H1 (cell line): ENCODE measurements around the gene C16orf90. TPM values are rescaled to one million over a fixed set of nuclear protein-coding genes. Genes with fewer than 3 reads are reported as not detected.

ENCODE experiments used
- CTCF ChIA-PET: fragments of 300-600 bp; sonication (Branson Sonifier 250); formaldehyde crosslinking; loops from one replicate; lab custom pipeline; 2021; ENCODE audit not compliant: partially characterized antibody; lab: Charles Lee
- POLR2A ChIA-PET: fragments of 300-600 bp; sonication (Branson Sonifier 250); formaldehyde crosslinking; loops from one replicate; lab custom pipeline; 2021; ENCODE audit warnings: inconsistent platforms; ENCODE audit not compliant: partially characterized antibody; lab: Charles Lee
- DNase-seq, 2 experiments: peaks; one replicate each; pipeline versions ENCODE4 v3.0.0 to v3.0.0-alpha.2; 2010 to 2022; ENCODE audit warnings: low spot score in 2 of 2, low read depth in 1 of 2, mixed read lengths in 1 of 2
- FAIRE-seq: peaks from 2 replicates; lab custom pipeline; 2011; peaks lifted over from hg19 to GRCh38; lab: Jason Lieb, UNC
- H2AFZ ChIP-seq: 2 replicates; pipeline ENCODE4 v1.8.1; 2012; ENCODE audit warnings: low read length, inconsistent platforms
- H2AK5ac ChIP-seq: 2 replicates; pipeline ENCODE4 v1.6.1; 2013; ENCODE audit warnings: low read depth, low read length
- H2BK120ac ChIP-seq: replicated peaks from 2 replicates; pipeline ENCODE3; 2013; ENCODE audit warnings: low read depth, low read length, inconsistent platforms
- H2BK12ac ChIP-seq: 2 replicates; pipeline ENCODE4 v1.6.1; 2013; ENCODE audit warnings: low read depth, low read length
- H2BK15ac ChIP-seq: 2 replicates; pipeline ENCODE4 v1.6.1; 2013; ENCODE audit warnings: low read length
- H2BK20ac ChIP-seq: 2 replicates; pipeline ENCODE4 v1.6.1; 2013; ENCODE audit warnings: low read length
- H2BK5ac ChIP-seq: 2 replicates; pipeline ENCODE4 v1.6.1; 2013; ENCODE audit warnings: low read depth, low read length
- H3K14ac ChIP-seq: 2 replicates; pipeline ENCODE4 v1.6.1; 2013; ENCODE audit warnings: inconsistent platforms; ENCODE audit not compliant: insufficient read length
- H3K18ac ChIP-seq: 2 replicates; pipeline ENCODE4 v1.6.1; 2013; ENCODE audit warnings: low read length; ENCODE audit errors: extremely low read depth
- H3K23ac ChIP-seq: 2 replicates; pipeline ENCODE4 v1.6.1; 2013; ENCODE audit warnings: inconsistent platforms; ENCODE audit not compliant: insufficient read length
- H3K23me2 ChIP-seq: 2 replicates; pipeline ENCODE4 v1.6.1; 2013; ENCODE audit warnings: low read depth, low read length
- H3K27ac ChIP-seq: 2 replicates; pipeline ENCODE4 v1.6.1; 2011; ENCODE audit warnings: low read depth, low read length, inconsistent platforms
- H3K27me3 ChIP-seq, 4 experiments: replicated peaks in 1 of 4; 1 replicate in 1 of 4; 2 replicates in 3 of 4; pipeline versions ENCODE4 v1.6.1 to v1.8.1; 2011 to 2013; ENCODE audit warnings: low read length in 3 of 4, mild to moderate bottlenecking in 3 of 4, inconsistent platforms in 2 of 4, mixed read lengths in 2 of 4, moderate library complexity in 1 of 4; ENCODE audit not compliant: control insufficient read depth in 3 of 4, insufficient read depth in 3 of 4; ENCODE audit errors: extremely low read depth in 1 of 4
- H3K36me3 ChIP-seq, 4 experiments: 2 replicates each; pipeline versions ENCODE4 v1.6.1 to v1.8.1; 2011 to 2013; ENCODE audit warnings: mild to moderate bottlenecking in 4 of 4, low read length in 3 of 4, moderate library complexity in 2 of 4, control low read depth in 1 of 4, inconsistent platforms in 1 of 4; ENCODE audit not compliant: insufficient read depth in 4 of 4, control insufficient read depth in 2 of 4
- H3K4ac ChIP-seq: replicated peaks from 2 replicates; pipeline ENCODE3; 2013; ENCODE audit warnings: low read length, low read depth, mixed read lengths, inconsistent platforms; ENCODE audit not compliant: insufficient read length
- H3K4me1 ChIP-seq, 4 experiments: replicated peaks in 1 of 4; 1 replicate in 1 of 4; 2 replicates in 3 of 4; pipeline versions ENCODE4 v1.6.1 to v1.8.1; 2011 to 2013; ENCODE audit warnings: low read length in 3 of 4, inconsistent platforms in 2 of 4, mixed read lengths in 1 of 4; ENCODE audit not compliant: insufficient read depth in 4 of 4, control insufficient read depth in 3 of 4
- H3K4me2 ChIP-seq, 2 experiments: 2 replicates each; pipeline versions ENCODE4 v1.6.1 to v1.8.1; 2011 to 2013; ENCODE audit warnings: low read depth in 2 of 2, low read length in 2 of 2, control low read depth in 1 of 2, inconsistent platforms in 1 of 2, mild to moderate bottlenecking in 1 of 2; ENCODE audit not compliant: insufficient read depth in 1 of 2
- H3K4me3 ChIP-seq, 4 experiments: fragments of 200-600, 300-600 bp in 1 of 4; sonication (generic), shearing (Covaris generic), sonication (Bioruptor Twin) in 1 of 4; 2 replicates each; pipeline versions ENCODE4 v1.5.1 to v1.8.1; 2011 to 2016; ENCODE audit warnings: low read length in 4 of 4, low read depth in 3 of 4, control low read depth in 2 of 4, inconsistent platforms in 2 of 4, mild to moderate bottlenecking in 2 of 4, mixed read lengths in 1 of 4, moderate library complexity in 1 of 4; ENCODE audit not compliant: insufficient read depth in 2 of 4; ENCODE audit errors: extremely low read depth in 1 of 4
- H3K56ac ChIP-seq: replicated peaks from 2 replicates; pipeline ENCODE3; 2013; ENCODE audit warnings: low read depth, mild to moderate bottlenecking, mixed read lengths, low read length, inconsistent platforms; ENCODE audit not compliant: insufficient read length
- H3K79me1 ChIP-seq: 2 replicates; pipeline ENCODE4 v1.6.1; 2013; ENCODE audit warnings: low read depth, low read length, control low read depth
- H3K79me2 ChIP-seq, 2 experiments: 2 replicates each; pipeline versions ENCODE4 v1.6.1 to v1.8.1; 2012 to 2013; ENCODE audit warnings: low read length in 2 of 2, mild to moderate bottlenecking in 2 of 2, inconsistent platforms in 1 of 2; ENCODE audit not compliant: insufficient read depth in 2 of 2, control insufficient read depth in 1 of 2
- H3K9ac ChIP-seq, 4 experiments: replicated peaks in 1 of 4; 1 replicate in 1 of 4; 2 replicates in 3 of 4; pipeline versions ENCODE4 v1.6.1 to v1.8.1; 2011 to 2013; ENCODE audit warnings: low read depth in 3 of 4, low read length in 3 of 4, control low read depth in 2 of 4, mild to moderate bottlenecking in 2 of 4, moderate library complexity in 2 of 4, inconsistent platforms in 1 of 4; ENCODE audit errors: extremely low read depth in 1 of 4
- H3K9me3 ChIP-seq, 2 experiments: 2 replicates each; pipeline versions ENCODE4 v1.6.1 to v1.8.1; 2012 to 2013; ENCODE audit warnings: mild to moderate bottlenecking in 2 of 2, moderate library complexity in 2 of 2, control low read depth in 1 of 2, inconsistent platforms in 1 of 2, low read depth in 1 of 2, low read length in 1 of 2, mixed read lengths in 1 of 2; ENCODE audit not compliant: insufficient read depth in 2 of 2
- H4K20me1 ChIP-seq, 2 experiments: replicated peaks in 1 of 2; 2 replicates each; pipeline versions ENCODE3 to v1.8.1; 2011 to 2013; ENCODE audit warnings: inconsistent platforms in 2 of 2, low read length in 2 of 2, mild to moderate bottlenecking in 1 of 2; ENCODE audit not compliant: insufficient read depth in 2 of 2, control insufficient read depth in 1 of 2
- H4K5ac ChIP-seq: 2 replicates; pipeline ENCODE4 v1.6.1; 2013; ENCODE audit warnings: low read length, low read depth, mixed read lengths, inconsistent platforms; ENCODE audit not compliant: insufficient read length
- H4K8ac ChIP-seq: 2 replicates; pipeline ENCODE4 v1.8.0; 2013; ENCODE audit warnings: mild to moderate bottlenecking, moderate library complexity, low read length, inconsistent platforms; ENCODE audit not compliant: insufficient read depth; ENCODE audit errors: extremely low read depth
- H4K91ac ChIP-seq: replicated peaks from 2 replicates; pipeline ENCODE3; 2013; ENCODE audit warnings: low read length, mixed read lengths, inconsistent platforms; ENCODE audit not compliant: insufficient read length
- CEBPB ChIP-seq: IDR thresholded peaks from 2 replicates; pipeline ENCODE4 v1.6.1; 2012; ENCODE audit warnings: low read depth, low read length
- CHD1 ChIP-seq: IDR thresholded peaks from 2 replicates; pipeline ENCODE4 v1.6.1; 2012; ENCODE audit warnings: low read depth, low read length, improper control_type of control experiment
- CREB1 ChIP-seq: IDR thresholded peaks from 2 replicates; pipeline ENCODE4 v1.6.1; 2012; ENCODE audit warnings: inconsistent platforms
- PHF8 ChIP-seq: fragments of 200-600 bp; sonication (generic); conservative IDR thresholded peaks from 2 replicates; pipeline ENCODE4 v1.7.1; 2012; ENCODE audit warnings: low read depth, mild to moderate bottlenecking, inconsistent platforms, low read length, moderate library complexity
- SIN3A ChIP-seq, 2 experiments: IDR thresholded peaks in 1 of 2; conservative IDR thresholded peaks in 1 of 2; 2 replicates each; pipeline ENCODE4 v1.6.1; 2011 to 2012; ENCODE audit warnings: low read length in 2 of 2, improper control_type of control experiment in 1 of 2, low read depth in 1 of 2, mild to moderate bottlenecking in 1 of 2
- TAF7 ChIP-seq: optimal IDR thresholded peaks from 2 replicates; pipeline ENCODE3; 2011; ENCODE audit warnings: low read depth, mild to moderate bottlenecking, inconsistent platforms, low read length, moderate library complexity, borderline replicate concordance
- YY1 ChIP-seq: IDR thresholded peaks from 2 replicates; pipeline ENCODE4 v1.6.1; 2011; ENCODE audit warnings: low read depth, mild to moderate bottlenecking, low read length
- WGBS, 2 experiments: shearing (Covaris generic) in 1 of 2; methylation state at CpG; one replicate each; pipeline versions ENCODE4 v1.1.6 to v1.1.7; 2013 to 2015; ENCODE audit warnings: low lambda C conversion rate in 2 of 2, mixed read lengths in 2 of 2, inconsistent platforms in 1 of 2, low coverage in 1 of 2, missing lambda C conversion rate in 1 of 2; ENCODE audit not compliant: insufficient replicate concordance in 2 of 2, insufficient coverage in 1 of 2, insufficient read length in 1 of 2; ENCODE audit errors: extremely low coverage in 1 of 2, missing lambda C conversion rate in 1 of 2; 5-methylcytosine and 5-hydroxymethylcytosine counted together
- polyA plus RNA-seq, 7 experiments: library from polyadenylated mRNA; depleted of rRNA in 3 of 7; stranded (reverse) in 5 of 7; unstranded in 2 of 7; fragments of >200 nt in 5 of 7; fragments of 200-250 nt in 2 of 7; gene quantifications; 1 replicate in 5 of 7; 2 replicates in 1 of 7; 4 replicates in 1 of 7; pipeline versions ENCODE4 v1.2.1 to v1.2.3, GENCODE V29; 2011 to 2013; ENCODE audit warnings: missing spikeins in 2 of 7, mixed read lengths in 2 of 7
- total RNA-seq: library from RNA; stranded (reverse); fragmentation: NEBNext Ultra II Directional; extraction: Animal tissue kit (Norgen Biotek cat#: 25700); gene quantifications from 2 replicates; pipeline ENCODE4 v1.2.1, GENCODE V29; 2021
- TF ChIP-seq, protein P1 (sequence below), 3 experiments: IDR thresholded peaks; 1 replicate in 2 of 3; 2 replicates in 1 of 3; pipeline versions ENCODE4 v1.5.1 to v1.6.1; 2011; ENCODE audit warnings: low read length in 3 of 3, mild to moderate bottlenecking in 3 of 3, inconsistent platforms in 2 of 3, low read depth in 1 of 3, moderate library complexity in 1 of 3; ENCODE audit not compliant: insufficient read depth in 1 of 3; ENCODE audit errors: control extremely low read depth in 1 of 3

The C16orf90 gene
- total and polyA plus RNA-seq, 2 of the 8 experiments (the other 6 are each of a cell fraction or from before 2014, with no cell fraction given), result not detected

- Histone ChIP-seq H3K56ac (peak overlapping the region; percentile 71), H3K79me1 (peaks cover 2% of the 10 kb centered on the region; the same call in 1 of the 2 replicates), H3K9ac (peak overlapping the region; percentile 80 to 94 (median 92)), H3K27ac (peak overlapping the region; percentile 98), H4K8ac (peak overlapping the region; percentile 99), H4K5ac (peak overlapping the region; percentile 83), H4K20me1 (peaks cover 8 to 13% of the 10 kb centered on the region in 2 experiments), H3K4me1 (peaks cover 6 to 25% (median 17%) of the 10 kb centered on the region in 4 experiments; a peak in 6 of 7 replicates), H3K79me2 (peaks cover 12 to 44% of the 10 kb centered on the region in 2 experiments), H3K9me3 (no peaks in the 10 kb centered on the region), H2BK12ac (peak overlapping the region; percentile 95), H3K4me3 (peak overlapping the region; percentile 70 to 97 (median 86)), H3K14ac (no peak overlapping the region), H3K23me2 (peaks cover 8% of the 10 kb centered on the region; the same call in 1 of the 2 replicates), H4K91ac (peak overlapping the region; percentile 0), H2BK120ac (no peak overlapping the region), H3K23ac (no peak overlapping the region), H2BK20ac (no peak overlapping the region), H2BK5ac (peak overlapping the region; percentile 88; the same call in 1 of the 2 replicates), H2AK5ac (peak overlapping the region; percentile 67), H2BK15ac (peak overlapping the region; percentile 65; the same call in 1 of the 2 replicates), H2AFZ (no peak overlapping the region), H3K18ac (peak overlapping the region; percentile 81; the same call in 1 of the 2 replicates), H3K27me3 (no peaks in the 10 kb centered on the region), H3K36me3 (no peaks in the 10 kb centered on the region), H3K4ac (no peak overlapping the region), H3K4me2 (peak overlapping the region; percentile 72)
- ChIA-PET CTCF (no interaction called here), POLR2A (interaction anchor here (0.7 to 2.0 kb wide), 13 partner anchors 9 to 275 kb away, joined by 3 to 16 read pairs (median 6); partner anchors contain the start of genes C16orf90, CLUAP1, NAA60 and ZNF174)
- FAIRE-seq, result no peak
- peak; percentile 62 to 93 for DNase-seq
- 3% methylated on average over 54 of the region's 83 CpGs; no CpG with 5 or more reads in 1 of the 2 experiments for WGBS, 2 experiments
- TF ChIP-seq CHD1, result no peak
- peak; percentile 95 for TF ChIP-seq PHF8
- TF ChIP-seq CEBPB, result peak; percentile 55; the same call in 1 of the 2 replicates
- peak; percentile 43 to 59; a peak in 1 of 4 replicates for TF ChIP-seq SIN3A (conservative IDR thresholded peaks at IDR 0.05 in 1 of 2, IDR thresholded peaks at IDR 0.05 in 1 of 2; ENCODE audit: low read depth in 1 of 2, low read length in 2 of 2)
- TF ChIP-seq YY1, result peak; percentile 97
- TF ChIP-seq, protein P1, sequence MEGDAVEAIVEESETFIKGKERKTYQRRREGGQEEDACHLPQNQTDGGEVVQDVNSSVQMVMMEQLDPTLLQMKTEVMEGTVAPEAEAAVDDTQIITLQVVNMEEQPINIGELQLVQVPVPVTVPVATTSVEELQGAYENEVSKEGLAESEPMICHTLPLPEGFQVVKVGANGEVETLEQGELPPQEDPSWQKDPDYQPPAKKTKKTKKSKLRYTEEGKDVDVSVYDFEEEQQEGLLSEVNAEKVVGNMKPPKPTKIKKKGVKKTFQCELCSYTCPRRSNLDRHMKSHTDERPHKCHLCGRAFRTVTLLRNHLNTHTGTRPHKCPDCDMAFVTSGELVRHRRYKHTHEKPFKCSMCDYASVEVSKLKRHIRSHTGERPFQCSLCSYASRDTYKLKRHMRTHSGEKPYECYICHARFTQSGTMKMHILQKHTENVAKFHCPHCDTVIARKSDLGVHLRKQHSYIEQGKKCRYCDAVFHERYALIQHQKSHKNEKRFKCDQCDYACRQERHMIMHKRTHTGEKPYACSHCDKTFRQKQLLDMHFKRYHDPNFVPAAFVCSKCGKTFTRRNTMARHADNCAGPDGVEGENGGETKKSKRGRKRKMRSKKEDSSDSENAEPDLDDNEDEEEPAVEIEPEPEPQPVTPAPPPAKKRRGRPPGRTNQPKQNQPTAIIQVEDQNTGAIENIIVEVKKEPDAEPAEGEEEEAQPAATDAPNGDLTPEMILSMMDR (IDR thresholded peaks at IDR 0.05; ENCODE audit: control extremely low read depth in 1 of 3, insufficient read depth in 1 of 3, low read depth in 1 of 3, low read length in 3 of 3), result peak; percentile 48 to 72 (median 53)
- TF ChIP-seq CREB1, result peak; percentile 35
- TF ChIP-seq TAF7, result peak; percentile 10
These were observed 37.6 kb downstream of the C16orf90 start for GRCh38 chr16:3457434-3458252.
